ENCODE data around the gene IQCE. TPM values are rescaled to one million over a fixed set of nuclear protein-coding genes. Genes with fewer than 3 reads are reported as not detected.
"Not testable (repeated sequence)": the region's sequence is repeated elsewhere in the genome, so short reads cannot be mapped to it uniquely, and the experiment has no call there.

The IQCE gene
- total RNA-seq, 1 experiment from 2014 or later: 35.8 TPM

- no peaks in the 10 kb centered on the region for H3F3A ChIP-seq (ENCODE audit: insufficient read depth, low read depth)
- no peaks in the 10 kb centered on the region for H3K4me1 ChIP-seq (replicated peaks; ENCODE audit: insufficient read depth)
- intact Hi-C loops (cut with micrococcal nuclease; ENCODE audit: unreplicated experiment): no loop called here
- BruUV-seq (replicated peaks): no TSS peak
- H3K9me3 ChIP-seq (ENCODE audit: insufficient read depth, low read depth): no peaks in the 10 kb centered on the region
- no peak for TF ChIP-seq EZH2 (IDR thresholded peaks at IDR 0.05; ENCODE audit: low read depth)
- TF ChIP-seq CTCF (conservative IDR thresholded peaks at IDR 0.05): no peak
- no peak overlapping the region for H3K27ac ChIP-seq
- H3K36me3 ChIP-seq (ENCODE audit: low read depth): no peaks in the 10 kb centered on the region
- H2AFZ ChIP-seq: no peak overlapping the region; the same call in 1 of the 2 replicates
- ChIA-PET CTCF (interaction anchor here (0.5 kb wide), 1 partner anchor 87 kb away, joined by 5 read pairs; no protein-coding TSS in a partner anchor), POLR2A (ENCODE audit: unreplicated experiment) (interaction anchor here (0.6 kb wide), 2 partner anchors 21 to 265 kb away, joined by 4 read pairs; no protein-coding TSS in a partner anchor)
- H3K79me2 ChIP-seq (ENCODE audit: low read depth): no peaks in the 10 kb centered on the region
- no peak for DNase-seq
- H3K27me3 ChIP-seq (ENCODE audit: insufficient read depth, low read depth): no peaks in the 10 kb centered on the region
- no peak overlapping the region for H3K4me2 ChIP-seq
- no peaks in the 10 kb centered on the region for H4K20me1 ChIP-seq (ENCODE audit: insufficient read depth)
- H3K4me3 ChIP-seq: no peak overlapping the region
- H3K9me2 ChIP-seq (ENCODE audit: insufficient read depth): no peaks in the 10 kb centered on the region
Observed at GRCh38 chr7:2607923-2608904, 49.4 kb downstream of the IQCE start.

GRCh38 chr7:2608921-2609411 lies 50.2 kb downstream of the IQCE start:
- no peaks in the 10 kb centered on the region for H3K36me3 ChIP-seq (ENCODE audit: low read depth)
- CTCF ChIA-PET: interaction anchor here (0.5 kb wide), 1 partner anchor 87 kb away, joined by 5 read pairs; no protein-coding TSS in a partner anchor
- H3F3A ChIP-seq (ENCODE audit: insufficient read depth, low read depth): no peaks in the 10 kb centered on the region; the same call in 1 of the 2 replicates
- H3K9me3 ChIP-seq (ENCODE audit: insufficient read depth, low read depth): no peaks in the 10 kb centered on the region
- no peaks in the 10 kb centered on the region for H4K20me1 ChIP-seq (ENCODE audit: insufficient read depth)
- no peak overlapping the region for H3K27ac ChIP-seq
- no peak for TF ChIP-seq EZH2 (IDR thresholded peaks at IDR 0.05; ENCODE audit: low read depth)
- TF ChIP-seq CTCF (conservative IDR thresholded peaks at IDR 0.05): no peak
- intact Hi-C loops (cut with micrococcal nuclease; ENCODE audit: unreplicated experiment): no loop called here
- no TSS peak for BruUV-seq (replicated peaks)
- H3K4me1 ChIP-seq (replicated peaks; ENCODE audit: insufficient read depth): no peaks in the 10 kb centered on the region
- H3K9me2 ChIP-seq (ENCODE audit: insufficient read depth): no peaks in the 10 kb centered on the region
- POLR2A ChIA-PET (ENCODE audit: unreplicated experiment): interaction anchor here (0.6 kb wide), 2 partner anchors 20 to 264 kb away, joined by 4 read pairs; no protein-coding TSS in a partner anchor
- no peaks in the 10 kb centered on the region for H3K27me3 ChIP-seq (ENCODE audit: insufficient read depth, low read depth)
- H3K4me2 ChIP-seq: no peak overlapping the region
- DNase-seq: no peak
- H3K4me3 ChIP-seq: no peak overlapping the region
- no peaks in the 10 kb centered on the region for H3K79me2 ChIP-seq (ENCODE audit: low read depth)
- H2AFZ ChIP-seq: no peak overlapping the region; the same call in 1 of the 2 replicates

- H3K9me3 ChIP-seq (ENCODE audit: insufficient read depth, low read depth); BruUV-seq (replicated peaks); intact Hi-C loops (cut with micrococcal nuclease; ENCODE audit: unreplicated experiment); H3K4me2 ChIP-seq; H3K4me1 ChIP-seq (replicated peaks; ENCODE audit: insufficient read depth); CTCF ChIA-PET; H3K9me2 ChIP-seq (ENCODE audit: insufficient read depth); H3K27me3 ChIP-seq (ENCODE audit: insufficient read depth, low read depth); H3K36me3 ChIP-seq (ENCODE audit: low read depth); DNase-seq; POLR2A ChIA-PET (ENCODE audit: unreplicated experiment); H3F3A ChIP-seq (ENCODE audit: insufficient read depth, low read depth); H3K27ac ChIP-seq; H4K20me1 ChIP-seq (ENCODE audit: insufficient read depth); H3K4me3 ChIP-seq; H2AFZ ChIP-seq; H3K79me2 ChIP-seq (ENCODE audit: low read depth): not testable (repeated sequence)
Observed at GRCh38 chr7:2609646-2610045, 50.9 kb downstream of the IQCE start.

Data from PC-9 (cell line).